Measurements from ENCODE around the gene ISCA1.

DNA sequence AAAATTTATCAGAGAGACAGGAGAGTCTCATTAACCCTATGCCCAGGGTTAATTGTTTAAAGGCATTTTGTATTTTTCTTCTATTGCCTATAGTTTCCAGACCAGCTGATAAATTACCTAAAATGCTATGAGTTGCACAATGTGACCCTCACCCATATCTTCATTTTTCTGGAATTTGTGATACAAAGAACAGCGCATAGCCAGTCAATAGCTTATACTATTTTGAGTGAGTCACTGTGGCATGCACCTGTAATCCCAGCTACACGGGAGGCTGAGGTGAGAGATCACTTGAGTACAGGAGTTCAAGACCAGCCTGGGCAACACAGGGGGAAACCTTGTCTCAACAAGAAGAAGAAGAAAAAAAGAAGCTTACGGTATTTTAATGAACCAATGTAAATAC is 25.7 kb downstream of the ISCA1 start:
- TF ChIP-seq CTCF (IDR thresholded peaks at IDR 0.05; ENCODE audit: insufficient read depth, low read length) (no peak), POLR2AphosphoS5 (IDR thresholded peaks at IDR 0.05; ENCODE audit: low read depth) (no peak), GABPA (IDR thresholded peaks at IDR 0.05; ENCODE audit: low read depth) (no peak)
- TF ChIP-seq, protein P1, sequence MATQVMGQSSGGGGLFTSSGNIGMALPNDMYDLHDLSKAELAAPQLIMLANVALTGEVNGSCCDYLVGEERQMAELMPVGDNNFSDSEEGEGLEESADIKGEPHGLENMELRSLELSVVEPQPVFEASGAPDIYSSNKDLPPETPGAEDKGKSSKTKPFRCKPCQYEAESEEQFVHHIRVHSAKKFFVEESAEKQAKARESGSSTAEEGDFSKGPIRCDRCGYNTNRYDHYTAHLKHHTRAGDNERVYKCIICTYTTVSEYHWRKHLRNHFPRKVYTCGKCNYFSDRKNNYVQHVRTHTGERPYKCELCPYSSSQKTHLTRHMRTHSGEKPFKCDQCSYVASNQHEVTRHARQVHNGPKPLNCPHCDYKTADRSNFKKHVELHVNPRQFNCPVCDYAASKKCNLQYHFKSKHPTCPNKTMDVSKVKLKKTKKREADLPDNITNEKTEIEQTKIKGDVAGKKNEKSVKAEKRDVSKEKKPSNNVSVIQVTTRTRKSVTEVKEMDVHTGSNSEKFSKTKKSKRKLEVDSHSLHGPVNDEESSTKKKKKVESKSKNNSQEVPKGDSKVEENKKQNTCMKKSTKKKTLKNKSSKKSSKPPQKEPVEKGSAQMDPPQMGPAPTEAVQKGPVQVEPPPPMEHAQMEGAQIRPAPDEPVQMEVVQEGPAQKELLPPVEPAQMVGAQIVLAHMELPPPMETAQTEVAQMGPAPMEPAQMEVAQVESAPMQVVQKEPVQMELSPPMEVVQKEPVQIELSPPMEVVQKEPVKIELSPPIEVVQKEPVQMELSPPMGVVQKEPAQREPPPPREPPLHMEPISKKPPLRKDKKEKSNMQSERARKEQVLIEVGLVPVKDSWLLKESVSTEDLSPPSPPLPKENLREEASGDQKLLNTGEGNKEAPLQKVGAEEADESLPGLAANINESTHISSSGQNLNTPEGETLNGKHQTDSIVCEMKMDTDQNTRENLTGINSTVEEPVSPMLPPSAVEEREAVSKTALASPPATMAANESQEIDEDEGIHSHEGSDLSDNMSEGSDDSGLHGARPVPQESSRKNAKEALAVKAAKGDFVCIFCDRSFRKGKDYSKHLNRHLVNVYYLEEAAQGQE (IDR thresholded peaks at IDR 0.05; ENCODE audit: insufficient replicate concordance, low read depth): no peak
